Peyer's patch (tissue), 4 donors: ENCODE data around the gene ASPHD2.

Source experiments
- CTCF ChIP-seq, 6 experiments: fragments of 450-650 bp in 4 of 6; fragments of 200-600 bp in 2 of 6; sonication (generic) in 1 of 6; IDR thresholded peaks; one replicate each; pipeline ENCODE4 v1.5.1; 2017 to 2019; ENCODE audit warnings: antibody characterized with exemption in 6 of 6, mild to moderate bottlenecking in 3 of 6, moderate library complexity in 1 of 6
- POLR2A ChIP-seq, 2 donors: fragments of 450-650 bp; IDR thresholded peaks; one replicate each; pipeline ENCODE4 v1.5.1; 2017; ENCODE audit warnings: antibody characterized with exemption in 2 of 2, mild to moderate bottlenecking in 2 of 2, moderate library complexity in 2 of 2

- no peak for TF ChIP-seq POLR2A (IDR thresholded peaks at IDR 0.05)
- TF ChIP-seq CTCF (IDR thresholded peaks at IDR 0.05): no peak
Measured at GRCh38 chr22:26450453-26451185, 21.6 kb downstream of the ASPHD2 start.
